OCI-LY7 (cell line): ENCODE measurements around the gene COBL. TPM values are rescaled to one million over a fixed set of nuclear protein-coding genes. Genes with fewer than 3 reads are reported as not detected.

Experiments
- BruUV-seq: library from RNA; stranded (reverse); fragments of 400-500 nt; replicated peaks from 2 replicates; lab custom pipeline; 2021; lab: Mats Ljungman, UMichigan
- CTCF ChIA-PET: fragments of 300-600 bp; sonication (Branson Sonifier 250); formaldehyde crosslinking; loops from one replicate; lab custom pipeline; 2022; ENCODE audit warnings: antibody characterized with exemption; ENCODE audit not compliant: unreplicated experiment; lab: Charles Lee
- POLR2A ChIA-PET: fragments of 300-600 bp; sonication (Branson Sonifier 250); formaldehyde crosslinking; loops from one replicate; lab custom pipeline; 2022; ENCODE audit warnings: antibody characterized with exemption; lab: Charles Lee
- DNase-seq: peaks from one replicate; pipeline ENCODE4 v3.0.0-alpha.2; 2015; ENCODE audit warnings: low spot score
- H2AFZ ChIP-seq: fragments of 200-600 bp; sonication (generic), shearing (Covaris generic); 2 replicates; pipeline ENCODE4 v1.6.1; 2014; ENCODE audit warnings: mild to moderate bottlenecking, antibody characterized with exemption, low read length, moderate library complexity
- H3K27ac ChIP-seq: fragments of 200-600 bp; sonication (generic); 2 replicates; pipeline ENCODE4 v1.5.1; 2014; ENCODE audit warnings: mixed run types, low read depth, mild to moderate bottlenecking, moderate library complexity, low read length, inconsistent platforms; ENCODE audit not compliant: poor library complexity, severe bottlenecking
- H3K36me3 ChIP-seq: fragments of 200-600 bp; sonication (generic); 2 replicates; pipeline ENCODE4 v1.6.1; 2014; ENCODE audit warnings: mild to moderate bottlenecking, antibody characterized with exemption, low read length, moderate library complexity, mixed read lengths; ENCODE audit not compliant: insufficient read depth
- H3K4me1 ChIP-seq: fragments of 200-600 bp; sonication (generic); 2 replicates; pipeline ENCODE4 v1.5.1; 2014; ENCODE audit warnings: mild to moderate bottlenecking, low read length; ENCODE audit not compliant: insufficient read depth, poor library complexity, severe bottlenecking
- H3K4me2 ChIP-seq: fragments of 200-600 bp; sonication (generic); 2 replicates; pipeline ENCODE4 v1.6.1; 2014; ENCODE audit warnings: mild to moderate bottlenecking, low read length
- H3K4me3 ChIP-seq: fragments of 200-600 bp; sonication (generic); 2 replicates; pipeline ENCODE4 v1.5.1; 2014; ENCODE audit warnings: mild to moderate bottlenecking, low read depth, low read length; ENCODE audit not compliant: poor library complexity, severe bottlenecking
- H3K79me2 ChIP-seq: fragments of 200-600 bp; sonication (generic); 2 replicates; pipeline ENCODE4 v1.6.1; 2016; ENCODE audit warnings: low read depth, mild to moderate bottlenecking, low read length, moderate library complexity, mixed read lengths; ENCODE audit not compliant: insufficient read depth
- H3K9me2 ChIP-seq: fragments of 200-600 bp; sonication (generic); 2 replicates; pipeline ENCODE4 v1.6.1; 2016; ENCODE audit warnings: mild to moderate bottlenecking, low read length, mixed read lengths; ENCODE audit not compliant: insufficient read depth
- H3K9me3 ChIP-seq: fragments of 200-600 bp; sonication (generic); 2 replicates; pipeline ENCODE4 v1.6.1; 2014; ENCODE audit warnings: mild to moderate bottlenecking, mixed run types, low read length, mixed read lengths
- H4K20me1 ChIP-seq: fragments of 200-600 bp; sonication (generic); 2 replicates; pipeline ENCODE4 v1.6.1; 2014; ENCODE audit warnings: mild to moderate bottlenecking, antibody characterized with exemption, low read length, moderate library complexity, mixed read lengths; ENCODE audit not compliant: insufficient read depth
- EZH2phosphoT487 ChIP-seq: fragments of 200-600 bp; sonication (generic); IDR thresholded peaks from 2 replicates; pipeline ENCODE4 v1.6.1; 2018; ENCODE audit warnings: low read depth, borderline replicate concordance, mild to moderate bottlenecking, mixed run types, antibody characterized with exemption, low read length, moderate library complexity, mixed read lengths
- intact Hi-C: fragments of 100-400 bp; cut with micrococcal nuclease; formaldehyde crosslinking; loops from one replicate; pipeline ENCODE4 v1.10.0; 2022; ENCODE audit not compliant: unreplicated experiment
- total RNA-seq, 2 experiments: library from RNA; depleted of rRNA in 1 of 2; stranded (reverse); fragments of >200 nt in 1 of 2; shearing (Covaris generic) in 1 of 2; gene quantifications; 2 replicates each; pipeline ENCODE4 v1.2.3, GENCODE V29; 2014 to 2022
- TF ChIP-seq, protein P1 (sequence below): fragments of 200-600 bp; sonication (generic); conservative IDR thresholded peaks from 2 replicates; pipeline ENCODE4 v1.5.1; 2014; ENCODE audit warnings: mild to moderate bottlenecking, antibody characterized with exemption, low read length, moderate library complexity, mixed read lengths

Gene COBL
- total RNA-seq, 2 experiments from 2014 or later = not detected

GRCh38 chr7:51318886-51319579 lies 2.4 kb upstream of the COBL start:
- Histone ChIP-seq H3K4me2 (no peak overlapping the region), H4K20me1 (no peaks in the 10 kb centered on the region), H2AFZ (no peak overlapping the region), H3K4me3 (no peak overlapping the region), H3K36me3 (no peaks in the 10 kb centered on the region), H3K4me1 (no peaks in the 10 kb centered on the region), H3K9me3 (no peaks in the 10 kb centered on the region), H3K9me2 (no peaks in the 10 kb centered on the region), H3K27ac (no peak overlapping the region), H3K79me2 (no peaks in the 10 kb centered on the region)
- TF ChIP-seq EZH2phosphoT487 = no peak
- TF ChIP-seq, protein P1, sequence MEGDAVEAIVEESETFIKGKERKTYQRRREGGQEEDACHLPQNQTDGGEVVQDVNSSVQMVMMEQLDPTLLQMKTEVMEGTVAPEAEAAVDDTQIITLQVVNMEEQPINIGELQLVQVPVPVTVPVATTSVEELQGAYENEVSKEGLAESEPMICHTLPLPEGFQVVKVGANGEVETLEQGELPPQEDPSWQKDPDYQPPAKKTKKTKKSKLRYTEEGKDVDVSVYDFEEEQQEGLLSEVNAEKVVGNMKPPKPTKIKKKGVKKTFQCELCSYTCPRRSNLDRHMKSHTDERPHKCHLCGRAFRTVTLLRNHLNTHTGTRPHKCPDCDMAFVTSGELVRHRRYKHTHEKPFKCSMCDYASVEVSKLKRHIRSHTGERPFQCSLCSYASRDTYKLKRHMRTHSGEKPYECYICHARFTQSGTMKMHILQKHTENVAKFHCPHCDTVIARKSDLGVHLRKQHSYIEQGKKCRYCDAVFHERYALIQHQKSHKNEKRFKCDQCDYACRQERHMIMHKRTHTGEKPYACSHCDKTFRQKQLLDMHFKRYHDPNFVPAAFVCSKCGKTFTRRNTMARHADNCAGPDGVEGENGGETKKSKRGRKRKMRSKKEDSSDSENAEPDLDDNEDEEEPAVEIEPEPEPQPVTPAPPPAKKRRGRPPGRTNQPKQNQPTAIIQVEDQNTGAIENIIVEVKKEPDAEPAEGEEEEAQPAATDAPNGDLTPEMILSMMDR = no peak
- no peak for DNase-seq
- CTCF ChIA-PET = no interaction called here
- intact Hi-C loops = no loop called here
- POLR2A ChIA-PET = no interaction called here
- no TSS peak for BruUV-seq

GRCh38 chr7:51318001-51318400 lies 1.4 kb upstream of the COBL start:
- TF ChIP-seq EZH2phosphoT487 = no peak
- TF ChIP-seq, protein P1 = no peak
- Histone ChIP-seq H3K36me3 (no peaks in the 10 kb centered on the region), H3K9me2 (no peaks in the 10 kb centered on the region), H2AFZ (no peak overlapping the region), H3K4me3 (no peak overlapping the region), H3K4me1 (no peaks in the 10 kb centered on the region), H3K27ac (no peak overlapping the region), H3K4me2 (no peak overlapping the region), H3K9me3 (no peaks in the 10 kb centered on the region), H4K20me1 (no peaks in the 10 kb centered on the region), H3K79me2 (no peaks in the 10 kb centered on the region)
- intact Hi-C loops = no loop called here
- POLR2A ChIA-PET = no interaction called here
- no TSS peak for BruUV-seq
- no peak for DNase-seq
- CTCF ChIA-PET = no interaction called here

GRCh38 chr7:51317582-51317910 lies 937 bp upstream of the COBL start:
- H3K36me3 ChIP-seq = no peaks in the 10 kb centered on the region
- intact Hi-C loops = no loop called here
- H3K9me2 ChIP-seq = no peaks in the 10 kb centered on the region
- no peaks in the 10 kb centered on the region for H4K20me1 ChIP-seq
- H3K9me3 ChIP-seq = no peaks in the 10 kb centered on the region
- no peaks in the 10 kb centered on the region for H3K79me2 ChIP-seq
- no peak overlapping the region for H3K27ac ChIP-seq
- no TSS peak for BruUV-seq
- H3K4me1 ChIP-seq = no peaks in the 10 kb centered on the region
- no peak for TF ChIP-seq EZH2phosphoT487
- TF ChIP-seq, protein P1 = no peak
- no peak for DNase-seq
- ChIA-PET POLR2A (no interaction called here), CTCF (no interaction called here)
- no peak overlapping the region for H3K4me2 ChIP-seq
- no peak overlapping the region for H3K4me3 ChIP-seq
- H2AFZ ChIP-seq = no peak overlapping the region
